ENCODE measurements around the gene ZNF662.

The ZNF662 gene

GRCh38 chr3:42906070-42906847 is at the start of gene ZNF662:
ZNF662 (plus strand) TSS chr3:42906142; CDS start chr3:42908115, 1,973 bp downstream.
- Histone ChIP-seq H3K27ac (no peak within 1 kb of the TSS), H3K4me3 (IDR thresholded peaks at IDR 0.05; ENCODE audit: insufficient read depth, low read depth, low read length) (no peak within 1 kb of the TSS), H3K9ac (no peak within 1 kb of the TSS), H3K79me2 (ENCODE audit: insufficient read depth, low read depth) (no peaks in the 10 kb centered on the region), H3K4me1 (ENCODE audit: low read depth, poor library complexity, severe bottlenecking) (no peaks in the 10 kb centered on the region), H2AFZ (ENCODE audit: low read depth) (no peak within 1 kb of the TSS), H4K20me1 (ENCODE audit: insufficient read depth) (no peaks in the 10 kb centered on the region), H3K27me3 (ENCODE audit: insufficient read depth, low read depth) (no peaks in the 10 kb centered on the region), H3K36me3 (ENCODE audit: insufficient read depth) (no peaks in the 10 kb centered on the region), H3K4me2 (no peak within 1 kb of the TSS)
- TF ChIP-seq CTCF (conservative IDR thresholded peaks at IDR 0.05; ENCODE audit: low read depth, low read length) = no peak

- TF ChIP-seq CTCF (conservative IDR thresholded peaks at IDR 0.05; ENCODE audit: low read depth, low read length) = no peak
- Histone ChIP-seq H4K20me1 (ENCODE audit: insufficient read depth) (no peaks in the 10 kb centered on the region), H3K79me2 (ENCODE audit: insufficient read depth, low read depth) (no peaks in the 10 kb centered on the region), H3K4me2 (no peak overlapping the region), H2AFZ (ENCODE audit: low read depth) (no peak overlapping the region), H3K27me3 (ENCODE audit: insufficient read depth, low read depth) (no peaks in the 10 kb centered on the region), H3K4me3 (IDR thresholded peaks at IDR 0.05; ENCODE audit: insufficient read depth, low read depth, low read length) (no peak overlapping the region), H3K36me3 (ENCODE audit: insufficient read depth) (no peaks in the 10 kb centered on the region), H3K27ac (no peak overlapping the region), H3K9ac (no peak overlapping the region), H3K4me1 (ENCODE audit: low read depth, poor library complexity, severe bottlenecking) (no peaks in the 10 kb centered on the region)
These were observed 49.4 kb upstream of the ZNF662 start for GRCh38 chr3:42856544-42856943.

- Histone ChIP-seq H3K27ac (no peak overlapping the region), H2AFZ (ENCODE audit: low read depth) (no peak overlapping the region), H3K79me2 (ENCODE audit: insufficient read depth, low read depth) (no peaks in the 10 kb centered on the region), H4K20me1 (ENCODE audit: insufficient read depth) (no peaks in the 10 kb centered on the region), H3K4me1 (ENCODE audit: low read depth, poor library complexity, severe bottlenecking) (no peaks in the 10 kb centered on the region), H3K4me2 (no peak overlapping the region), H3K4me3 (IDR thresholded peaks at IDR 0.05; ENCODE audit: insufficient read depth, low read depth, low read length) (no peak overlapping the region), H3K9ac (no peak overlapping the region), H3K27me3 (ENCODE audit: insufficient read depth, low read depth) (no peaks in the 10 kb centered on the region), H3K36me3 (ENCODE audit: insufficient read depth) (no peaks in the 10 kb centered on the region)
- TF ChIP-seq CTCF (conservative IDR thresholded peaks at IDR 0.05; ENCODE audit: low read depth, low read length) = no peak
These were observed 41.5 kb upstream of the ZNF662 start for GRCh38 chr3:42864321-42864950.

- Histone ChIP-seq H3K4me1 (ENCODE audit: low read depth, poor library complexity, severe bottlenecking) (no peaks in the 10 kb centered on the region), H3K4me3 (IDR thresholded peaks at IDR 0.05; ENCODE audit: insufficient read depth, low read depth, low read length) (no peak overlapping the region), H3K36me3 (ENCODE audit: insufficient read depth) (no peaks in the 10 kb centered on the region), H3K79me2 (ENCODE audit: insufficient read depth, low read depth) (no peaks in the 10 kb centered on the region), H3K27ac (no peak overlapping the region), H3K4me2 (no peak overlapping the region), H3K9ac (no peak overlapping the region), H3K27me3 (ENCODE audit: insufficient read depth, low read depth) (no peaks in the 10 kb centered on the region), H4K20me1 (ENCODE audit: insufficient read depth) (no peaks in the 10 kb centered on the region), H2AFZ (ENCODE audit: low read depth) (no peak overlapping the region)
- no peak for TF ChIP-seq CTCF (conservative IDR thresholded peaks at IDR 0.05; ENCODE audit: low read depth, low read length)
These were observed 40.7 kb upstream of the ZNF662 start for GRCh38 chr3:42865256-42865655.

All from KMS-11 (cell line).